Stimulated activated CD4-positive, alpha-beta T cell treated with anti-CD3 and anti-CD28 coated beads, Interleukin-4, amount 100 ng/mL, for 24 hours (primary cell): ENCODE measurements around the gene EIF6.
"Not testable (repeated sequence)": the region's sequence is repeated elsewhere in the genome, so short reads cannot be mapped to it uniquely, and the experiment has no call there.

Experiments
- DNase-seq: peaks from one replicate; pipeline ENCODE4 v3.0.0-alpha.2; 2020

EIF6 gene

GRCh38 chr20:35284267-35284991 lies at the start of gene EIF6:
EIF6 (minus strand) TSS chr20:35284772; CDS start chr20:35284487, 285 bp downstream.
- DNase-seq: peak; percentile 85

GRCh38 chr20:35333606-35334005 lies 49.0 kb upstream of the EIF6 start:
- DNase-seq: no peak

GRCh38 chr20:35332540-35333200 lies 48.1 kb upstream of the EIF6 start:
- no peak for DNase-seq

GRCh38 chr20:35329435-35330139 lies 45.0 kb upstream of the EIF6 start:
- DNase-seq: peak; percentile 55

- no peak for DNase-seq
These were observed 44.1 kb upstream of the EIF6 start for GRCh38 chr20:35328689-35329088.

GRCh38 chr20:35328095-35328685 lies 43.6 kb upstream of the EIF6 start:
- no peak for DNase-seq

GRCh38 chr20:35327074-35327976 lies 42.8 kb upstream of the EIF6 start:
- DNase-seq: no peak

GRCh38 chr20:35326740-35327073 lies 42.1 kb upstream of the EIF6 start:
- no peak for DNase-seq

- no peak for DNase-seq
These were observed 41.6 kb upstream of the EIF6 start for GRCh38 chr20:35326021-35326739.

GRCh38 chr20:35325401-35325800 lies 40.8 kb upstream of the EIF6 start:
- no peak for DNase-seq

GRCh38 chr20:35320396-35321126 lies 36.0 kb upstream of the EIF6 start:
- DNase-seq: no peak

- no peak for DNase-seq
These were observed 35.3 kb upstream of the EIF6 start for GRCh38 chr20:35319871-35320197.

GRCh38 chr20:35319192-35319870 lies 34.8 kb upstream of the EIF6 start:
- no peak for DNase-seq

- DNase-seq: no peak
These were observed 34.1 kb upstream of the EIF6 start for GRCh38 chr20:35318502-35319157.

GRCh38 chr20:35317416-35318210 lies 33.0 kb upstream of the EIF6 start:
- no peak for DNase-seq

- no peak for DNase-seq
These were observed 31.5 kb upstream of the EIF6 start for GRCh38 chr20:35316086-35316485.

GRCh38 chr20:35315632-35316020 lies 31.1 kb upstream of the EIF6 start:
- not testable (repeated sequence) for DNase-seq

- no peak for DNase-seq
These were observed 30.5 kb upstream of the EIF6 start for GRCh38 chr20:35314816-35315631.
